Suppressor macrophage (primary cell): ENCODE results near the gene TMEM117.
"Not testable (repeated sequence)": the region's sequence is repeated elsewhere in the genome, so short reads cannot be mapped to it uniquely, and the experiment has no call there.

Experiments
- DNase-seq, 4 experiments: peaks; one replicate each; pipeline ENCODE4 v3.0.0-alpha.2; 2020 to 2022

The TMEM117 gene

DNA sequence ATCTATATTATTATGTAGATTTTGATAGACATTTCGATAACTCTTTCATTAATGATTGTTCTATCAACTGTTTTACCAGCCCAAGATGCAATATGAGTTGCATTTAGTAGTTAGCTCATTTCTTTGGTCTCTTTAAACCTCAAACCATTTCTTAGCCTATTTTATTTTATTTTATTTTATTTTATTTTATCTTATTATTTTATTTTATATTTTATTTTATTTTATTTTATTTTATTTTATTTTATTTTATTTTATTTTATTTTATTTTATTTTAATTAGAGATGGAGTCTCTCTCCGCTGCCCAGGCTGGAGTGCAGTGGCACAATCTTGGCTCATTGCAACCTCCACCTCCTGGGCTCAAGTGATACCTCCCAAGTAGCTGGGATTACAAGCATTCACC is 191.0 kb downstream of the TMEM117 start:
- DNase-seq = not testable (repeated sequence)

DNA sequence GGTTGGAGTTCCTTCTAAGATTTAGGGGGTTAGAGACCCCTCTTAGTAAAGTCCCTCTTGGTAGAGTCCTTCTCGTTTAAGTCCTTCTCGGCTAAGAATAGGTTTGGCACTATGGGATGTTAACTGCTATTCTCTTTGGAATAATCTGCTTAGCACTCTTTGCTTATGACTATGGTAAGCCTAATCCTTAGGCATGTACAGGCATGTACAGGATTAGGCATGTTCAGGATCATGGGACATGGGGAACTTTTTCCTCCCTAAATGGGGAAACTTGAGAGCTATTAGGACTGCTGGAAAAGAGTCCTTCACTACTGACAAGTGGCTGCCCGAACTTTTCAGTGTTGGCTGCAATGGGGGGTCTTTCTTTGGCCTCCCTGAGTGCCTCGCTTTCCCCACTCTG is 193.3 kb downstream of the TMEM117 start:
- DNase-seq = no peak

DNA sequence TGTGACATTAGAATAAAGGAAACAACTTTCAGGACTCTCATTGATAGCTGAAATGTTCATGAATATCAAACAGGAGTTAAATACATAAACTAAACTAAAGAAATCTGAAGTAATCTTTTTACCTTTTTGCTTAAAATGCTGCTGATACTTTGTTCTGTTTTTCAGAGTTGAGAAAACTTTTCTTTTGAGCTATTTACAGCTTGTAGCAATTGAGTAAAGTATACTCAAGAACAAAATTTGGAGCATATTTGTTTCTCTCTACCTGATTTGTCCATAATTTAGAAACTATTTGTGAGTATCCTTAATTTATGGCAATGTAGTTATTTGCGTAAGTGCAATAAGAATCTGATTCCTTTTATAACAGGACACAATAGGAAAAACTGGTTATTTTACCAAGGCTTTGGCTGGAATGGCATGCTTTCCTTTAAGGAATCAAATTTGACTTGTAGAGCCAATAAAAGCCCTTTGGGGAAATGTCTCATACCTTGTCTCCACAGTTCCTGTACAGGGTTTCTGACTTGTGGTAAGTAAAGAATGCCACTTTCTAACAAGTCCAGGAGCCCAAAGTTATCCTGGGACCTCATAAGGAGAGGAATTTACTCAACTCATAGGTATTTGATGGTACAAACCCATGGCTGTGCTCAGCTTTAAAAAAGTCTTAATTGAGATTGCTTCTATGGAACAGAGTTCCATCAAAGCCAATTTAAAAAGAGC is 195.7 kb downstream of the TMEM117 start:
- no peak for DNase-seq

GRCh38 chr12:44034906-44035305 is 199.0 kb downstream of the TMEM117 start:
- no peak for DNase-seq

- DNase-seq = no peak
Observed at GRCh38 chr12:44036875-44037443, 201.1 kb downstream of the TMEM117 start.

DNA sequence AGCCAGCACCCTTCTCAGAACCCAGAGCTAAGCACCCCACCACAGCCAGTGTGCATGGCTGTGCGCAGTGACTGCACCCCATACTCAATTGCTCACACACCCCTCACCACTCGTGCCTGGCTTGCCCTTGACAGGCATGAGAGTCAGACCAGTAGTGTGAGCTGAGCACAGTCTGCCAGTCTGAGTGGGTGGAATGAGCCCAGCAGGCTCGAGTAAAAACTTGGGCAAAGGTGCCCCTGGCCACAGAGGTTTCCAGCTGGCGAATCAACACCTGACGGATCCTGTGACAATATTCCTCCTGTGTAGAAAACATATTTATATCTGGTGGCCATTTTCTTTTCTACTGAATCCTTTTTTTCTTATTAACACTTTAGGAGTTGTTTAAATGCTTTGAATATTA is 202.5 kb downstream of the TMEM117 start:
- no peak for DNase-seq

DNA sequence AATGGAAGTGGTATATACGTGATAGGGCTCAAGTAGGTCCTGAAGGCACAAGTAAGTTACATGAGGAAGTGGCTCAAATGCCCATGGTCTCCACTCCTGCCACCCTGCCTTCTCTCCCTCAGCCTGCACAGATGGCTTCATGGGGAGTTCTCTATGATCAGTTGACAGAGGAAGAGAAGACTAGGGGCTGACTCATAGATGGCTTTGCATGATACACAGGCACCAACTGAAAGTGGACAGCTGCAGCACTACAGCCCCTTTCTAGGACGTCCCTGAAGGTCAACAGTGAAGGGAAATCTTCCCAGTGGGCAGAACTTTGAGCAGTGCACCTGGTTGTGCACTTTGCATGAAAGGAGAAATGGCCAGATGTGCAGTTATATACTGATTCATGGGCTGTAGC is 208.6 kb downstream of the TMEM117 start:
- not testable (repeated sequence) for DNase-seq

GRCh38 chr12:44046732-44047417 is 211.0 kb downstream of the TMEM117 start:
- no peak for DNase-seq

GRCh38 chr12:44052554-44052953 is 216.7 kb downstream of the TMEM117 start:
- DNase-seq = no peak

- no peak for DNase-seq
Observed at GRCh38 chr12:44053549-44054127, 217.8 kb downstream of the TMEM117 start.

DNA sequence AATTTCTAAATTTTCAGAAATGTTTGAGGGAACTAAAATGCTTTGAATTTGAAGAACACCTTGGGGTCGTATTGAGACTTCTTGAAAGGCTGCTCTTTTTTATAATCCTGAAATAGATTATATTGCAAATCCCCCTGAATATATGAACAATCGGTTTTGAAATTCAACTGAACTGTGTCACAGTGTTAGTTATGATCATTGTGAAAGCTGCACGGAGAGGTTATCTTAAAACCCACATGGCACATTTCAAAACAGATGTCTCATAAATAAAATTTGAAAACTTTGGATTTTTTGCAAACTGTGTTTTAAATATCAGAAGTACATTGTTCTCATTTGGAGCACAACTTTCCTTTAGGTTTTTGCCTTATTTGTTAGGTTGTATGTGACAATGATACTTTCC is 218.4 kb downstream of the TMEM117 start:
- DNase-seq = no peak

- DNase-seq = no peak
Observed at GRCh38 chr12:44058366-44058765, 222.5 kb downstream of the TMEM117 start.

GRCh38 chr12:44059476-44059875 is 223.6 kb downstream of the TMEM117 start:
- no peak for DNase-seq

GRCh38 chr12:44063671-44064070 is 227.8 kb downstream of the TMEM117 start:
- no peak for DNase-seq

GRCh38 chr12:44076871-44077270 is 241.0 kb downstream of the TMEM117 start:
- no peak for DNase-seq

DNA sequence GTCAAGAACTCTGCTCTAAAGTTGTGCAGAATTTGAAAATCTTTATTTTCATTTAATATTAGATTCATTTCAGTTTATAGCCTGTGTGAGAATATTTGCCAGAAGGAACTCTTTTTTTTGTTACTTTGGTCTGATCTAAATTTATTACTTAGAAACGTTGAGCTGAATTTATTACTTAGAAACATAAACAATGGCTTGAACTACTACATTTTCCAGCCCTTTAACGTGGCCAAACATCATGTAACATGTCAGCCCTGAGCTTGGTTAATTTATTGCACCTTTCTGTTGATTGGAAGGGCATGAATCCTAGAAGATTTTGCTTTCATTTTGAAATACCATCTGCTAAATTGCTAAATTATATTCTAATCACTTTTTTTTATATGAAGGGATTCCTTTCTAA is 241.4 kb downstream of the TMEM117 start:
- no peak for DNase-seq

- no peak for DNase-seq
Observed at GRCh38 chr12:44078273-44078672, 242.4 kb downstream of the TMEM117 start.

DNA sequence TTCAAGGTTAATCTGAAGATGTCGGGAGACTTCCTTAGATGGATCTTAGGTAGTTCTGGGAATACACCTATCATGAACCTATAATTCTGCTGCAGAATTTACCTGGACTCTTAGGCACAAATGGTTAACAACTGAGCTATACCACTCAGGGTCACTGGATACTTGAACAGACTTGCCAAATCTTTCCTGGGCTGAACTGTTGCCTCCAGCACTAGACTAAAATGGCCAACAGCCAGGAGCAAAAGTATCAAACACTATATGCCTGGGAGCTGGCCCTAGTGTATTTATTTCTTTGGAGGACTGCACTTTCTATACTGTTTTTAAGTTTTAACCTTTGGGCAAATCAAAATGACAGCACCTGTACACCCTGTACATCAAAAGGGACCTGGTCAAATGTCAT is 252.8 kb downstream of the TMEM117 start:
- no peak for DNase-seq

GRCh38 chr12:44091948-44092606 is 256.2 kb downstream of the TMEM117 start:
- DNase-seq = no peak

DNA sequence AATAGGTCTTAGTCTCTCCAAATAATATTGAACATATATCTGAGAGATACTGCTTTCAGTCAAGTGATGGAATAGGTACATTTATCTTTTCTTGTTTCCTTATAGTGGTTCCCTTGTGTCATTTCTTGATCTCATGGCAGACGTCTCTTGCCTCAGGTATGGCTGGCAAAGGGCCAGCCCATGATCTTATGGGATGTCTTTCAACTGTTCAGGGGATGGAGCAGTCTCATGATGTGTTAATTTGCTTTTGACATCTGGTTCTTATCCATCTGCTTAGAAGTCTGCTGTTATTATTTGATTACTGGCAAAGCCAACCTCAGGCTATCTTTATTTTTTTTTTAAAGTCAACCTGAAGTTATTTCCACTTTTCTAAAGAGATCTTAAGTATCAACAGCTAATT is 262.9 kb downstream of the TMEM117 start:
- no peak for DNase-seq

DNA sequence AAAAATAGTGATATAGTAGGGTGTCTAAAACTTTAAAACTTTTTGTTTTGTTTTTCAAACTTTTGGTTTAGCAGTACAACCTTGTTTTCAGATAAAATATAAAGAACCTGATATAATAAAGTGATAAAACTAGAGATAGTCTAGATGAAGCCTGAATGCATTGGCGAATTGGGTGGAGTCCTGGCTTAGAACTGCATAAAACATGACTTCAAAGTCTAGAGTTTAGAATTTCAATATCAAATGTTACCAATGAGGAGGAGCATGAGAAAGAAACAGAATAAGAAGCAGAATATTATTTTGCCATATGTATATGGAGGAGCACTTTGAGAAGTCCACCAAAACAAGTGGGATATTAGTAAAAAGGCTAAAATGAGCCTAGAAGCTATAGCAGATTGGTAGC is 263.6 kb downstream of the TMEM117 start:
- DNase-seq = no peak

GRCh38 chr12:44100264-44100663 is 264.4 kb downstream of the TMEM117 start:
- DNase-seq = no peak

DNA sequence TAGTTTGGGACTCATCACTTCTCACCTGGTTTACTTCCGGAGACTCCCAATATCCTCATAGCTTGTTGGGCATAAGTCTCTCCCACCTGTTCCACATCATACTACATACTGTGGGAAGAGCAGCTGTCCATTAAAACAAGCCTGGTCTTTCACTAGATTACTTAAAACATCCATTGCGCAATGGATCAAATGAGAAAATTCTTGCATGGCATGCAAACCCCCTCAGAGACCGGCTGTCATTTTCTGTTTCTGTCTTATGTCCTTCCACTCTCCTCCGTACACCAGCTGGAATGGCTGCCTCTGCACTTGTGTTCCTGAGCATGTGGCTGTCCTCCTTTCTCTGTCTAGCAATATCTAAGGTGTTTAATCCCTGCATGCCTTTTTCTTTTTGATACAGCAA is 265.6 kb downstream of the TMEM117 start:
- DNase-seq = no peak
